ENCODE data around the gene PLK3. TPM values are rescaled to one million over a fixed set of nuclear protein-coding genes. Genes with fewer than 3 reads are reported as not detected.
"Not testable (repeated sequence)": the region's sequence is repeated elsewhere in the genome, so short reads cannot be mapped to it uniquely, and the experiment has no call there.

The PLK3 gene
- total and polyA plus RNA-seq, 4 donors = 8.9 to 21.4 (median 13.7) TPM

DNA sequence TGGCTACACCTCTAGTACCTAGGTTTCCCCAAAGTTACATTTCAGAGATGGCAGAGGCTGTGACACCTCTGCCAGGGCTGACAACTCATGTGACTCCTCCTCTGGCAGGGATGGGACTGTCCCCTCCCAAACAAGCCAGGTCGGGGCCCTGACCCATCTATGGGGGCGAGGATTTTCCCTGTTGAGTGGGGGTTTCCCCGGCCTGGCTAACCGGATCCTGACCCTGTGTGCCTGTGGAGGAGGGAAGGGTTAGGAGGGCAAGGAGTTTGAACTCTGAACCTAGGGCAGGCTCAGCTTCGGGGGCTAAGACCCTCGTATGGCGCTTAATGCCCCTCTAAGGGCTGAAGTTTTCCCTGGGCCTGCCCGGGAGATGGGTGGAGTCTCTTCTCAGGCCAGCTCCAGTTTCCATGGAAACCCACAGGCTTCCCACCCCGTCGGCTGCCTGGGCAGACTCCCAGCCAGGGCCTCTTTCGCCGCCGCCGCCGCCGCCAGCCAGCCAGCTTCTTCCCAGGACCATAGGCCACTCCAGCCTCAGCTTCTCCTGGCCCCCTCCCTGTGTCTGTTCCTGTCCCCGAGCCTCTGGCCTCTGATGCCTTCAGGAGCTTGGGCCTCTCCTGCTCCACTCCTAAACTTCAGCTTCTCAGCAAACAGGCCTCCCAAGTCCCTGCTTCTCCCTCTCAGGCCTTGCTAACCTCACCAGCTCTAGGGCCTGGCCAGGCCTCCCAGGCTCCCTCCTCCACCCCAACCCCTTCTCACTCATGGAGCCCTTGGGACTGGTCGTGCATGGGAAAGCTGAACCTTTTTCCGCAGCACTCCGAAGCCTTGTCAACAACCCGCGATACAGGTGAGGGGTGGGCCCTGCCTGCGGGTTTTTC lies 8.1 kb downstream of the PLK3 start, which contains the start of gene BTBD19:
TSS of gene BTBD19 (plus strand) at position 461 of the 875 bp plus-strand sequence. CDS start at position 759, 298 bp downstream.
- no peaks in the 10 kb centered on the region for H3K27me3 ChIP-seq (ENCODE audit: control insufficient read depth, insufficient read depth, low read length)
- peaks cover 72% of the 10 kb centered on the region for H3K4me1 ChIP-seq (ENCODE audit: control insufficient read depth, insufficient read depth, low read length)
- H3K27ac ChIP-seq (ENCODE audit: low read depth, low read length) = peak within 1 kb of the TSS; percentile 99
- DNase-seq (ENCODE audit: low read depth in 4 of 6, low spot score in 6 of 6) = peak in 2 of 6 donors; percentile 87 to 94
- WGBS (ENCODE audit: insufficient coverage) = 19% methylated on average over 23 of the region's 23 CpGs
- no peaks in the 10 kb centered on the region for H3K9me3 ChIP-seq (ENCODE audit: control insufficient read depth, insufficient read depth, low read length)
- H3K36me3 ChIP-seq (ENCODE audit: control insufficient read depth, insufficient read depth, low read length) = peaks cover 42% of the 10 kb centered on the region
- H3K4me3 ChIP-seq (ENCODE audit: low read depth, low read length) = peak within 1 kb of the TSS; percentile 31

- Histone ChIP-seq H3K27ac (ENCODE audit: low read depth, low read length) (peak overlapping the region; percentile 99), H3K4me3 (ENCODE audit: low read depth, low read length) (peak overlapping the region; percentile 31), H3K36me3 (ENCODE audit: control insufficient read depth, insufficient read depth, low read length) (peaks cover 35% of the 10 kb centered on the region), H3K9me3 (ENCODE audit: control insufficient read depth, insufficient read depth, low read length) (no peaks in the 10 kb centered on the region), H3K27me3 (ENCODE audit: control insufficient read depth, insufficient read depth, low read length) (no peaks in the 10 kb centered on the region), H3K4me1 (ENCODE audit: control insufficient read depth, insufficient read depth, low read length) (peaks cover 75% of the 10 kb centered on the region)
- WGBS (ENCODE audit: insufficient coverage) = 49% methylated on average over 4 of the region's 6 CpGs
- no peak for DNase-seq (ENCODE audit: low read depth in 4 of 6, low spot score in 6 of 6)
Observed at GRCh38 chr1:44808938-44809917, 9.1 kb downstream of the PLK3 start.

- peaks cover 80% of the 10 kb centered on the region for H3K4me1 ChIP-seq (ENCODE audit: control insufficient read depth, insufficient read depth, low read length)
- peak overlapping the region; percentile 99 for H3K27ac ChIP-seq (ENCODE audit: low read depth, low read length)
- no peaks in the 10 kb centered on the region for H3K9me3 ChIP-seq (ENCODE audit: control insufficient read depth, insufficient read depth, low read length)
- peaks cover 25% of the 10 kb centered on the region for H3K36me3 ChIP-seq (ENCODE audit: control insufficient read depth, insufficient read depth, low read length)
- peak in 2 of 6 donors; percentile 46 to 63 for DNase-seq (ENCODE audit: low read depth in 4 of 6, low spot score in 6 of 6)
- no peak overlapping the region for H3K4me3 ChIP-seq (ENCODE audit: low read depth, low read length)
- H3K27me3 ChIP-seq (ENCODE audit: control insufficient read depth, insufficient read depth, low read length) = no peaks in the 10 kb centered on the region
- 32% methylated on average over 7 of the region's 12 CpGs for WGBS (ENCODE audit: insufficient coverage)
Observed at GRCh38 chr1:44810101-44810761, 10.1 kb downstream of the PLK3 start.

- Histone ChIP-seq H3K4me1 (ENCODE audit: control insufficient read depth, insufficient read depth, low read length) (peaks cover 80% of the 10 kb centered on the region), H3K27ac (ENCODE audit: low read depth, low read length) (peak overlapping the region; percentile 99)
- not testable (repeated sequence) for DNase-seq (ENCODE audit: low read depth in 4 of 6, low spot score in 6 of 6)
Observed at GRCh38 chr1:44810762-44811105, 10.6 kb downstream of the PLK3 start.

GRCh38 chr1:44811234-44811633 lies 11.1 kb downstream of the PLK3 start:
- peaks cover 80% of the 10 kb centered on the region for H3K4me1 ChIP-seq (ENCODE audit: control insufficient read depth, insufficient read depth, low read length)
- 62% methylated on average over 8 of the region's 8 CpGs for WGBS (ENCODE audit: insufficient coverage)
- no peak overlapping the region for H3K27ac ChIP-seq (ENCODE audit: low read depth, low read length)
- H3K4me3 ChIP-seq (ENCODE audit: low read depth, low read length) = no peak overlapping the region
- H3K9me3 ChIP-seq (ENCODE audit: control insufficient read depth, insufficient read depth, low read length) = no peaks in the 10 kb centered on the region
- H3K27me3 ChIP-seq (ENCODE audit: control insufficient read depth, insufficient read depth, low read length) = no peaks in the 10 kb centered on the region
- DNase-seq (ENCODE audit: low read depth in 4 of 6, low spot score in 6 of 6) = no peak
- peaks cover 14% of the 10 kb centered on the region for H3K36me3 ChIP-seq (ENCODE audit: control insufficient read depth, insufficient read depth, low read length)

More at GRCh38 chr1:44810762-44811105, 10.6 kb downstream of the PLK3 start:
- H3K27me3 ChIP-seq (ENCODE audit: control insufficient read depth, insufficient read depth, low read length); H3K4me3 ChIP-seq (ENCODE audit: low read depth, low read length); H3K9me3 ChIP-seq (ENCODE audit: control insufficient read depth, insufficient read depth, low read length): not testable (repeated sequence)
- H3K36me3 ChIP-seq (ENCODE audit: control insufficient read depth, insufficient read depth, low read length) = peaks cover 20% of the 10 kb centered on the region
- WGBS (ENCODE audit: insufficient coverage) = 86% methylated on average over 3 of the region's 4 CpGs

DNA sequence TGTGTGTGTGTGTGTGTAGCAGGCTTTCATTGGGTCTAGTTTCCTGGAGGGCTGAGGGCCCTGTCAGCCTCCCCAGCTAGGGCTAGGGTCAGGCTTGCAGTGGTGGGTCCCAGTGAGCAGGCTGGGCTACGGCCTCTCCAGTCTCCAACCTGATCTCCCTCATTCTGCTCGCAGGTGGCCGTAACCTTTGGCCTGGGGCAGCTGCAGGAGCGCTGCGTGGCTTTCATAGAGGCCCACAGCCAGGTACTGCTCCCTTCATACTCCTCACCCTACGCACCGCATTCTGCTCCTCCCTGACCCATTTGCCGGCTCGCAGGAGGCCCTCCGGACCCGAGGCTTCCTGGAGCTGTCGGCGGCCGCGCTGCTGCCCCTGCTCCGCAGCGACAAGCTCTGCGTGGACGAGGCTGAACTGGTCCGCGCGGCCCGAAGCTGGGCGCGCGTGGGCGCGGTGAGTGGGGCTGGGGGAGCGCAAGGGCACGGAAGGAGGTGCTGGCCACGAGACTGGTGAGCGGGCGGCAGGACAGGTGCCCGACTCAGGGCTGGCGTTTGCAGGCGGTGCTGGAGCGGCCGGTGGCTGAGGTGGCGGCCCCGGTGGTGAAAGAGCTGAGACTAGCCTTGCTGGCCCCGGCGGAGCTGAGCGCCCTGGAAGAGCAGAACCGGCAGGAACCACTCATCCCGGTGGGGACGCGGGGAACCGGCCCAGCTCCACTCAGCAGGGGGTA lies 12.8 kb downstream of the PLK3 start:
- peak overlapping the region; percentile 71 for H3K4me3 ChIP-seq (ENCODE audit: low read depth, low read length)
- no peaks in the 10 kb centered on the region for H3K27me3 ChIP-seq (ENCODE audit: control insufficient read depth, insufficient read depth, low read length)
- H3K27ac ChIP-seq (ENCODE audit: low read depth, low read length) = peak overlapping the region; percentile 85
- peaks cover 63% of the 10 kb centered on the region for H3K4me1 ChIP-seq (ENCODE audit: control insufficient read depth, insufficient read depth, low read length)
- WGBS (ENCODE audit: insufficient coverage) = 14% methylated on average over 48 of the region's 48 CpGs
- no peaks in the 10 kb centered on the region for H3K9me3 ChIP-seq (ENCODE audit: control insufficient read depth, insufficient read depth, low read length)
- peak in 1 of 6 donors; percentile 25 for DNase-seq (ENCODE audit: low read depth in 4 of 6, low spot score in 6 of 6)
- peaks cover 3% of the 10 kb centered on the region for H3K36me3 ChIP-seq (ENCODE audit: control insufficient read depth, insufficient read depth, low read length)

- not testable (repeated sequence) for H3K36me3 ChIP-seq (ENCODE audit: control insufficient read depth, insufficient read depth, low read length); H3K9me3 ChIP-seq (ENCODE audit: control insufficient read depth, insufficient read depth, low read length); H3K27me3 ChIP-seq (ENCODE audit: control insufficient read depth, insufficient read depth, low read length); DNase-seq (ENCODE audit: low read depth in 4 of 6, low spot score in 6 of 6); H3K4me3 ChIP-seq (ENCODE audit: low read depth, low read length); H3K27ac ChIP-seq (ENCODE audit: low read depth, low read length)
- peaks cover 43% of the 10 kb centered on the region for H3K4me1 ChIP-seq (ENCODE audit: control insufficient read depth, insufficient read depth, low read length)
- WGBS (ENCODE audit: insufficient coverage) = 97% methylated on average over 7 of the region's 9 CpGs
Observed at GRCh38 chr1:44815926-44816325, 15.7 kb downstream of the PLK3 start.

DNA sequence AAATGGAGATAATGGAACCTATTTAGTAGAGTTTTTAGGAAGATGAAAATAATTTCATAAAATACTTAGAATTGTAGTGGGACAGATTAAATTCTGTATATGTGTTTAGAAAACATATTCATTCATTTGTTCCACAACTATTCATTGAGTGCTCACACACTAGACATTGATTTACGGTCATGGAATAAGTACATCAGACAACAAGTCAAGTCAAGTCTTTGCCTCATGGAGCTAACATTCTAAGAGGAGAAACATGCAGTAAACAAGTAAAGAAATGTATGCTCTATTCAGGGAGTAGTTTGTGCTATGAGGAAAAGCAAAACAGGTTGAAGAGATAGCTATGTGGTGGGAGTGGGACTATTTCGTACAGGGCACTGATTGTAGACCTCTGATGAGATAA lies 17.1 kb downstream of the PLK3 start:
- Histone ChIP-seq H3K4me3 (ENCODE audit: low read depth, low read length) (no peak overlapping the region), H3K27ac (ENCODE audit: low read depth, low read length) (no peak overlapping the region), H3K9me3 (ENCODE audit: control insufficient read depth, insufficient read depth, low read length) (no peaks in the 10 kb centered on the region), H3K4me1 (ENCODE audit: control insufficient read depth, insufficient read depth, low read length) (peaks cover 32% of the 10 kb centered on the region), H3K27me3 (ENCODE audit: control insufficient read depth, insufficient read depth, low read length) (peaks cover 3% of the 10 kb centered on the region), H3K36me3 (ENCODE audit: control insufficient read depth, insufficient read depth, low read length) (peaks cover 12% of the 10 kb centered on the region)
- DNase-seq (ENCODE audit: low read depth in 4 of 6, low spot score in 6 of 6) = no peak
- 94% methylated on average over 1 of the region's 2 CpGs for WGBS (ENCODE audit: insufficient coverage)

Data from spinal cord (tissue), 10 donors.